Left kidney (tissue), 2 donors: Measurements from ENCODE around the gene SMDT1. TPM values are rescaled to one million over a fixed set of nuclear protein-coding genes. Genes with fewer than 3 reads are reported as not detected.
"Not testable (repeated sequence)": the region's sequence is repeated elsewhere in the genome, so short reads cannot be mapped to it uniquely, and the experiment has no call there.

Experiments used
- DNase-seq: peaks from one replicate; pipeline ENCODE4 v3.0.0-alpha.2; 2013
- polyA plus RNA-seq: library from polyadenylated mRNA; unstranded; fragments of 120-200 nt; gene quantifications from one replicate; pipeline ENCODE4 v1.2.1, GENCODE V29; 2013; ENCODE audit not compliant: insufficient read length

The SMDT1 gene
- polyA plus RNA-seq, 1 donor = 90.7 TPM

GRCh38 chr22:42104332-42104860, 24.9 kb downstream of the SMDT1 start:
- DNase-seq = not testable (repeated sequence)

DNA sequence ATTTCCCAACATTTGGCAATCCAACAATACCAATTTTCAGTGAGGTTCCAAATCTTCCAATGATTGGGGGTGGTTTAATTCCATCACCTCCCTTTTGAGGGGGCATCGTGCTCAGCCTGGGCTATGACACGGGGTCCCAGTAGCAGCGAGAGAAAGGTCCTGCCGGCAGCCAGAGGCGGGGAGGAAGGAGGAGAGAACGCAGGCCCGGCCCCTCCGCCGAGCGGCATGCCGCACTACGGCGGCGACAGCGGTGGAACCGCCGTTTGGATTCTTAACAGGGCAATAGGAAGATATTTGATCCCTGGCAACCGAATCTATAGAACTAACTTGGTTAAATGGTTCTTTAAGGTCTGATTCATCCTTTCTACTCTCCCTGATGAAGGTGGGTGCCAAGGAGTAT, 29.3 kb downstream of the SMDT1 start:
- no peak for DNase-seq

DNA sequence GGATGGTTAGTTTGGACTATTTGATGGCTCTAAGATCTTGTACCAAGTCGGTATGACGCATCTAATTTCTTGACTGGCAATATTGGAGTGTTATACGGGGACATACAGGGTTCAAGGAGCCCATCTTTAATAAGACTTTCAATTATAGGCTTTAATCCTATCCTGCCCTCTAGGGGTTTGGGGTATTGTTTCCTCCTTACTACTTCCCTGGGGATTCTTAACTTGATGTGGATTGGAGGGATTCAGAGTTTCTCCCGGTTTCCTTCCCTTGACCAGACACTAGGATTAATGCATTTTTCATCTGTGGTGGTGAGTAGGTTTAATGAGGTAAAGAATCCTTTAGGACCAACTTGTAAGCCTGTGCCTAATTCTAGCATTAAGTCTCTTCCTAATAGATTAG, 32.3 kb downstream of the SMDT1 start:
- DNase-seq = no peak

GRCh38 chr22:42112793-42113192, 33.3 kb downstream of the SMDT1 start:
- DNase-seq = peak; percentile 32

DNA sequence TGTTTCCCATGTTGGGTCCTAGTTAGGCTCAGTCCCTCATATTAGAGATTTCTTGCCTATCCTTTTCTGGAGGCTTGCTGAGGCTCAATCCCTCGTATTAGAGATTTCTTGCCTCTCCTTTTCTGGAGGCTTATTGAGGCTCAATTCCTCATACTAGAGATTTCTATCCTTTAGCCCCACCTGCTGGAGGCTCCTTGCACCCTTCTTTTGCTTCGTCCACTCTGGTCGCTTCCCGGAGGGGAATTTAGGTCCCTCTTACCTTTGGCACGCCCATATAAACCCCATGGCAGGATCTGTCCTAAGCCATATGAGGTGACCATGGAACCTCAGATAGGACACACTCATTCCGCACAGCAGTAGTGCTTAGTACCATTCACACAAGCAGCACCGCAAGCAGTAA, 35.2 kb downstream of the SMDT1 start:
- no peak for DNase-seq

- DNase-seq = not testable (repeated sequence)
Measured at GRCh38 chr22:42115420-42115830, 35.9 kb downstream of the SMDT1 start.

DNA sequence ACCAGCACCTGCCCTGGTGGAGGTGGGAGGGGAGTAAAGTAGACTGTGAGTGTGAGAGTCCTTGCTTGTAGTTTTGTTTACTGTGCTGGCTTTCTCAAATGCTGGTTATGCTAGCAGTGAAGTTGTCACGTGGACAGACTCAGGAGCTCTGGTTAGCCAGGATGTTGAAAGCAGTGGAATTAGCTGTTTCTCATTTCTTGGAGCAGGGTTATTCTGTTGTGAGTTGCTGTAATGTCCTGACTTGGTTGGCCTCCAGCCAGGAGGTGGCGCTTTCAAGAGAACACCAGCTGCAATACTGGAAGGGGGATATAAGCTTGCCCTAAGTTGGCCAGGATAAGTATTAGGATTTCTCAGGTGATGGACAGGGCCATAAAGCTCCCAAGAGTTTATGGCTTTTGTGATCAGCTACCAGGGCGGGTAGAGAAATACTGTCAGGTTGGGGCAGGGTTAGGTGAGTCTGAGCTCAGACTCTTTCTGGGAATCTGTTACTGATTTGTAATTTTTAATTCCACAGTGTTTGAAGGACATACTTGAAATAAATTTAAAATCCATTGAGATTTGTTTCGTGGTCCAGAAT, 37.4 kb downstream of the SMDT1 start:
- no peak for DNase-seq

DNA sequence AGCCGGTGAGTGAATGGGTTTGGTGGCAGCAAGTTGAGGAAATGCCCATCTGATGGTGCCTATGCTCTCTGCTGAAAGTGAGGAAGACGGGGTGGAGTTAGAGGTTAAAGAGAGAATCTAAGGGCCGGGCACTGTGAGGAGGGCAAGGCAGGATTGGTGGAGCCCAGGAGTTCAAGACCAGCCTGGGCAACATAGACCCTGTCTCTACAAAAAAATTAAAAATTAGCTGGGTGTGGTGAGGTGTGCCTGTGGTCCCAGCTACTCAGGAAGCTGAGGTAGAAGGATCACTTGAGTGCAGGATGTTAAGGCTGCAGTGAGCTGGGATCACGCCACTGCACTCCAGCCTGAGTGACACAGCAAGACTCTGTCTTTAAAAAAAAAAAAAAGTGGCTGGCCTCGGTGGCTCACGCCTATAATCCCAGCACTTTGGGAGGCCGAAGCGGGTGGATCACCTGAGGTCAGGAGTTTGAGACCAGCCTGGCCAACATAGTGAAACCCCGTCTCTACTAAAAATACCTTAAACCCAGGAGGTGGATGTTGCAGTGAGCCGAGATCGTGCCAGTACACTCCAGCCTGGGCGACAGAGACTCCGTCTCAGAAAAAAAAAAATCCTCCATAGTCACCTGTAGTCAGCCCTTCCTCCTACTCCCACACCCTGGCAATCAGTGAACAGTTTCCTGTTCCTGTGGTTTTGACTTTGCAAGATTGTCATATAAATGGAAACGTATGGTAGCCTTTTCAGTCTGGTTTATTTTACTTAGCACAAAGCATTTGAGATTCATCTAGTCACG, 40.9 kb downstream of the SMDT1 start:
- DNase-seq = not testable (repeated sequence)

DNA sequence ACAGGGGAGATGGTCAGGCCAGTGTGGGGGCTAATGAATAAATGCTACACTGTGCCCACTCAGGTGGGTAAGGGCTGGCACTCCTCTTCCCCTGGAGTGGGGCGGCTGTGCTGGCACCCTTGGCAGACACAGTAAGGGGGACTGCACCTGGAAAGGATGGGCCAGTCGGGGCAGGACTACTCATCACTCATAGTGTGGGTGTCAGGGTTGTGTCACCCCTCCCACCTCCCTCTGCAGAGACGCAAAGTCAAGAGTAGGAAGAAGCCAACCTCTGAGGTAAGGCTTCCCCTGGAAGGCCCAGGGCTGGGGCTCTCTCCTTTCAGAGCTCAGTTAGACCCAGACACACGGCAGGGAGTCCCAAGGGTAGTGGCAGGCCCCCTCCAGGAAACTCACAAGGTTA, 44.0 kb downstream of the SMDT1 start:
- DNase-seq = not testable (repeated sequence)

DNA sequence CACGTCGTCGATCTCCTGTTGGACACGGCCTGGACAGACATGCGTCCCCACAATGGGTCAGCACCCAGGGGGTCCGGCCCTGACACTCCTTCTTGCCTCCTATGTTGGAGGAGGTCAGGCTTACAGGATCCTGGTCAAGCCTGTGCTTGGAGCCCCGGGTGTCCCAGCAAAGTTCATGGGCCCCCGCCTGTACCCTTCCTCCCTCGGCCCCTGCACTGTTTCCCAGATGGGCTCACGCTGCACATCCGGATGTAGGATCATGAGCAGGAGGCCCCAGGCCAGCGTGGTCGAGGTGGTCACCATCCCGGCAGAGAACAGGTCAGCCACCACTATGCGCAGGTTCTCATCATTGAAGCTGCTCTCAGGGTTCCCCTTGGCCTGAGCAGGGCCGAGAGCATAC, 48.1 kb downstream of the SMDT1 start:
- no peak for DNase-seq

DNA sequence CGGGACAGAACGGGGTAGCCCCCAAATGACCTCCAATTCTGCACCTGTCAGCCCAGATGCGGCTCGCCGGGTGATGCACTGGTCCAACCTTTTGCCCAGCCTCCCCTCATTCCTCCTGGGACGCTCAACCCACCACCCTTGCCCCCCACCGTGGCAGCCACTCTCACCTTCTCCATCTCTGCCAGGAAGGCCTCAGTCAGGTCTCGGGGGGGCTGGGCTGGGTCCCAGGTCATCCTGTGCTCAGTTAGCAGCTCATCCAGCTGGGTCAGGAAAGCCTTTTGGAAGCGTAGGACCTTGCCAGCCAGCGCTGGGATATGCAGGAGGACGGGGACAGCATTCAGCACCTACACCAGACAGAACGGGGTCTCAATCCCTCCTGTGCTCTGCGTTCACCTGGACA, 48.5 kb downstream of the SMDT1 start:
- not testable (repeated sequence) for DNase-seq

GRCh38 chr22:42128776-42129694, 49.5 kb downstream of the SMDT1 start:
- not testable (repeated sequence) for DNase-seq

GRCh38 chr22:42130182-42130581, 50.7 kb downstream of the SMDT1 start:
- DNase-seq = not testable (repeated sequence)

- not testable (repeated sequence) for DNase-seq
Measured at GRCh38 chr22:42130639-42131431, 51.3 kb downstream of the SMDT1 start, which contains the start of gene CYP2D6. Gene CYP2D6, minus strand, starts transcription at chr22:42130810. Its CDS starts 19 bp downstream, at chr22:42130791.

- DNase-seq = no peak
Measured at GRCh38 chr22:42131562-42131961, 52.1 kb downstream of the SMDT1 start.

GRCh38 chr22:42132457-42132856, 53.0 kb downstream of the SMDT1 start:
- no peak for DNase-seq

Other genes starting within 250 kb of the SMDT1 start
- 86.7 TPM for gene SREBF2, start 246.6 kb upstream of the SMDT1 start, polyA plus RNA-seq
- gene SHISA8, start 164.6 kb upstream of the SMDT1 start, polyA plus RNA-seq = 0.38 TPM
- gene TNFRSF13C, start 152.9 kb upstream of the SMDT1 start, polyA plus RNA-seq = 3.8 TPM
- 15.6 TPM for gene CENPM, start 132.5 kb upstream of the SMDT1 start, polyA plus RNA-seq
- 7.7 TPM for gene SEPTIN3, start 110.3 kb upstream of the SMDT1 start, polyA plus RNA-seq
- 8.4 TPM for gene WBP2NL, start 80.9 kb upstream of the SMDT1 start, polyA plus RNA-seq
- gene NAGA, start 8.9 kb upstream of the SMDT1 start, polyA plus RNA-seq = 27.3 TPM
- 10.0 TPM for gene PHETA2, start 5.5 kb upstream of the SMDT1 start, polyA plus RNA-seq
- gene NDUFA6, start 11.1 kb downstream of the SMDT1 start, polyA plus RNA-seq = 112 TPM
- 6.2 TPM for gene CYP2D6, start 51.1 kb downstream of the SMDT1 start, polyA plus RNA-seq
- 29.7 TPM for gene TCF20, start 191.0 kb downstream of the SMDT1 start, polyA plus RNA-seq